HEK293 (cell line): ENCODE data around the gene ADGRD2.

Experiments
- CTCF ChIA-PET: fragments of 350-600 bp; formaldehyde crosslinking; extraction: SDS; loops from one replicate; lab custom pipeline; 2021; ENCODE audit warnings: antibody characterized with exemption; lab: Yijun Ruan, JAX
- POLR2A ChIA-PET: fragments of 300-600 bp; formaldehyde crosslinking; extraction: SDS; loops from one replicate; lab custom pipeline; 2020; ENCODE audit warnings: antibody characterized with exemption, inconsistent platforms; lab: Yijun Ruan, JAX
- H3K27ac ChIP-seq: fragments of 200-500 bp; sonication (Bioruptor generic); 2 replicates; pipeline ENCODE4 v1.5.1; 2014; ENCODE audit warnings: low read depth, low read length, control low read depth, inconsistent platforms; ENCODE audit errors: extremely low read depth
- H3K36me3 ChIP-seq, 2 experiments: fragments of 200-500 bp in 1 of 2; sonication (Bioruptor generic) in 1 of 2; 1 replicate in 1 of 2; 2 replicates in 1 of 2; pipeline ENCODE4 v1.5.1; 2014 to 2017; ENCODE audit warnings: inconsistent platforms in 2 of 2, low read length in 2 of 2; ENCODE audit not compliant: control insufficient read depth in 2 of 2, insufficient read depth in 1 of 2
- H3K4me1 ChIP-seq: fragments of 200-500 bp; sonication (Bioruptor generic); 2 replicates; pipeline ENCODE4 v1.5.1; 2014; ENCODE audit warnings: mild to moderate bottlenecking, low read length, inconsistent platforms; ENCODE audit not compliant: control insufficient read depth, insufficient read depth
- H3K4me3 ChIP-seq: 2 replicates; pipeline ENCODE4 v1.5.1; 2011; ENCODE audit warnings: low read depth, mild to moderate bottlenecking, control low read depth, low read length, moderate library complexity
- H3K9me3 ChIP-seq: fragments of 200-500 bp; sonication (Bioruptor generic); 2 replicates; pipeline ENCODE4 v1.5.1; 2014; ENCODE audit warnings: low read depth, low read length, inconsistent platforms; ENCODE audit not compliant: control insufficient read depth, insufficient read depth
- EGR2 ChIP-seq: fragments of 450-650 bp; formaldehyde crosslinking; IDR thresholded peaks from 2 replicates; pipeline ENCODE4 v1.5.1; 2016; ENCODE audit warnings: low read depth, missing biosample characterization, missing genetic modification characterization
- SETDB1 ChIP-seq: IDR thresholded peaks from one replicate; pipeline ENCODE4 v1.6.1; 2017; ENCODE audit warnings: mild to moderate bottlenecking, low read length, moderate library complexity, mixed read lengths; ENCODE audit not compliant: insufficient read length
- YY1 ChIP-seq: fragments of 450-650 bp; formaldehyde crosslinking; IDR thresholded peaks from 2 replicates; pipeline ENCODE4 v1.5.1; 2018; ENCODE audit warnings: missing biosample characterization, missing genetic modification characterization
- ZBTB48 ChIP-seq: fragments of 450-650 bp; formaldehyde crosslinking; IDR thresholded peaks from 2 replicates; pipeline ENCODE4 v1.5.1; 2016; ENCODE audit warnings: missing biosample characterization, missing genetic modification characterization
- ZFP41 ChIP-seq: fragments of 450-650 bp; formaldehyde crosslinking; IDR thresholded peaks from 2 replicates; pipeline ENCODE4 v1.5.1; 2016; ENCODE audit warnings: missing biosample characterization, missing genetic modification characterization, borderline replicate concordance
- ZIC2 ChIP-seq: fragments of 450-650 bp; formaldehyde crosslinking; IDR thresholded peaks from 2 replicates; pipeline ENCODE4 v1.5.1; 2016; ENCODE audit warnings: missing biosample characterization, missing genetic modification characterization
- ZNF121 ChIP-seq: fragments of 450-650 bp; formaldehyde crosslinking; IDR thresholded peaks from 2 replicates; pipeline ENCODE4 v1.5.1; 2016; ENCODE audit warnings: missing biosample characterization, missing genetic modification characterization
- ZNF146 ChIP-seq: fragments of 450-650 bp; formaldehyde crosslinking; IDR thresholded peaks from 2 replicates; pipeline ENCODE4 v1.5.1; 2016; ENCODE audit warnings: missing biosample characterization, missing genetic modification characterization
- ZNF366 ChIP-seq: fragments of 450-650 bp; formaldehyde crosslinking; conservative IDR thresholded peaks from 2 replicates; pipeline ENCODE4 v1.5.1; 2016; ENCODE audit warnings: missing biosample characterization, missing genetic modification characterization
- ZNF394 ChIP-seq: fragments of 450-650 bp; formaldehyde crosslinking; IDR thresholded peaks from 2 replicates; pipeline ENCODE4 v1.5.1; 2016; ENCODE audit warnings: missing biosample characterization, missing genetic modification characterization, mild to moderate bottlenecking, moderate library complexity, borderline replicate concordance
- ZNF449 ChIP-seq: fragments of 450-650 bp; formaldehyde crosslinking; IDR thresholded peaks from 2 replicates; pipeline ENCODE4 v1.5.1; 2017; ENCODE audit warnings: missing biosample characterization, mild to moderate bottlenecking, missing genetic modification characterization, moderate library complexity
- ZNF596 ChIP-seq: fragments of 450-650 bp; IDR thresholded peaks from 2 replicates; pipeline ENCODE4 v1.5.0; 2018; ENCODE audit warnings: missing biosample characterization, mild to moderate bottlenecking, missing genetic modification characterization, moderate library complexity
- ZNF670 ChIP-seq: fragments of 450-650 bp; formaldehyde crosslinking; IDR thresholded peaks from 2 replicates; pipeline ENCODE4 v1.5.1; 2016; ENCODE audit warnings: missing biosample characterization, missing genetic modification characterization, low read depth
- ZNF707 ChIP-seq: fragments of 450-650 bp; formaldehyde crosslinking; IDR thresholded peaks from 2 replicates; pipeline ENCODE4 v1.5.1; 2016; ENCODE audit warnings: missing biosample characterization, missing genetic modification characterization
- TF ChIP-seq, protein P1 (sequence below): fragments of 450-650 bp; formaldehyde crosslinking; IDR thresholded peaks from 2 replicates; pipeline ENCODE4 v1.5.1; 2017; ENCODE audit warnings: missing biosample characterization, missing genetic modification characterization
- TF ChIP-seq, protein P2 (sequence below): fragments of 450-650 bp; formaldehyde crosslinking; IDR thresholded peaks from 2 replicates; pipeline ENCODE4 v1.5.1; 2016; ENCODE audit warnings: missing biosample characterization, missing genetic modification characterization

Gene ADGRD2

DNA sequence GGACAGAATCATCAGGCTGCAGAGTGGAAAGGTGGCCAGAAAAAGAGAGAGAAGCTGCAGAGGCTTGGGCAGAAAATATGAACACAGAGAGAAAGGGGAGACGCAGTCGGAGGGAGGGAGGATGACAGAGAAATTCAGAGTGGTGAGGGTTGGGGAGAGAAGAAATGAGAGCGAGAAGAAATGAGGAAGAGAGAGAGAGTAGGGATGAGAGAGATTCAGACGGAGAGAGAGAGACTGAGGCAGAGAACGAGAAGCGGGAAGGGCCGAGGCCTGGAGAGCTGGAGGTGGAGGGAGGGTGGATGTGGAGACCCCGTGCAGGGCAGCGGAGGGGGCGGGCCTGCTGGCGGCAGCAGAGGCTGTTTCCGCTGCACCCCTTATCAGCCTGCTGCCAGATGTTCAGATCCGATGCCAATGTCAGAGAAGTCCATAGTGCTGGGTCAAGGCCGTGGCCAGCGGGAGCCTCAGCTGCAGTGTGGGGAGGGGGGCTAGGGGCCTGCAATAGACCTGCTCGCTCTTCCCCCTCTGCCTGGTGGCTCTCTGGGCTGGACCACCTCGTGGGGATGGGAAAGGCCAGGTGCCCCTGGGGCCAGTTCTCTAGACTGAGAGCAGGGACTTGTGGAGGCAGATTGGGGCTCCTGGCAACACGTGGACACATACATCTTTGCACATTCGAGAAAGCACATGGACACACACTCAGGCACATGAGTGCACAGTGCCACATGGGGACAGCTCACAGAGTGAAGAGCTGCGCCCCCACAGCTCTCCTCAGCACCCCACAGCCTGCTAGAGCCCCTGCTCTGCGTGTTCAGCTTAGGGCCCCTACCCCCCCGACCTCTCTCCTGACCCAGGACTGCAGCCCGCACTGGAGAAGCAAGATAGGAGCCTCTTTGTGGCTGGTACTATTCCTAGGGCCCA, 61.9 kb downstream of the ADGRD2 start:
- ChIA-PET CTCF (interaction anchor here (0.5 to 0.7 kb wide), 2 partner anchors 67 to 250 kb away, joined by 3 read pairs; no protein-coding TSS in a partner anchor), POLR2A (no interaction called here)

GRCh38 chr9:124512806-124513204, 62.6 kb downstream of the ADGRD2 start:
- H3K4me3 ChIP-seq: no peak overlapping the region
- POLR2A ChIA-PET: no interaction called here
- no peak overlapping the region for H3K27ac ChIP-seq
- CTCF ChIA-PET: interaction anchor here (0.5 kb wide), 1 partner anchor 68 kb away, joined by 3 read pairs; no protein-coding TSS in a partner anchor
- H3K4me1 ChIP-seq: no peaks in the 10 kb centered on the region
- TF ChIP-seq ZNF707 (no peak), YY1 (tag by site-specific recombination) (no peak), EGR2 (tag by site-specific recombination) (no peak), ZNF670 (no peak), SETDB1 (no peak), ZNF394 (tag by site-specific recombination) (no peak), ZFP41 (tag by site-specific recombination) (no peak)
- TF ChIP-seq, protein P1, sequence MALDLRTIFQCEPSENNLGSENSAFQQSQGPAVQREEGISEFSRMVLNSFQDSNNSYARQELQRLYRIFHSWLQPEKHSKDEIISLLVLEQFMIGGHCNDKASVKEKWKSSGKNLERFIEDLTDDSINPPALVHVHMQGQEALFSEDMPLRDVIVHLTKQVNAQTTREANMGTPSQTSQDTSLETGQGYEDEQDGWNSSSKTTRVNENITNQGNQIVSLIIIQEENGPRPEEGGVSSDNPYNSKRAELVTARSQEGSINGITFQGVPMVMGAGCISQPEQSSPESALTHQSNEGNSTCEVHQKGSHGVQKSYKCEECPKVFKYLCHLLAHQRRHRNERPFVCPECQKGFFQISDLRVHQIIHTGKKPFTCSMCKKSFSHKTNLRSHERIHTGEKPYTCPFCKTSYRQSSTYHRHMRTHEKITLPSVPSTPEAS (tag by site-specific recombination): no peak
- H3K9me3 ChIP-seq: no peaks in the 10 kb centered on the region
- no peaks in the 10 kb centered on the region for H3K36me3 ChIP-seq

More for the DNA sequence above, 61.9 kb downstream of the ADGRD2 start:
- Histone ChIP-seq H3K27ac (no peak overlapping the region), H3K4me3 (no peak overlapping the region), H3K4me1 (no peaks in the 10 kb centered on the region), H3K9me3 (no peaks in the 10 kb centered on the region), H3K36me3 (no peaks in the 10 kb centered on the region)
- TF ChIP-seq ZNF596 (peak; percentile 41; the same call in 1 of the 2 replicates), ZNF121 (tag by site-specific recombination) (no peak), ZNF366 (tag by site-specific recombination) (0 out of 2 replicates have a peak, but pooled peaks have one; percentile 23)

GRCh38 chr9:124513376-124513994, 63.2 kb downstream of the ADGRD2 start:
- CTCF ChIA-PET: interaction anchor here (1.0 to 1.1 kb wide), 2 partner anchors 23 to 24 kb away, joined by 3 to 5 read pairs; no protein-coding TSS in a partner anchor
- Histone ChIP-seq H3K4me1 (no peaks in the 10 kb centered on the region), H3K36me3 (no peaks in the 10 kb centered on the region), H3K27ac (no peak overlapping the region), H3K4me3 (no peak overlapping the region), H3K9me3 (no peaks in the 10 kb centered on the region)
- POLR2A ChIA-PET: no interaction called here
- TF ChIP-seq ZNF146 (no peak), ZBTB48 (tag by site-specific recombination) (no peak), ZIC2 (tag by site-specific recombination) (peak; percentile 26; the same call in 1 of the 2 replicates), ZNF449 (0 out of 2 replicates have a peak, but pooled peaks have one; percentile 24)
- TF ChIP-seq, protein P2, sequence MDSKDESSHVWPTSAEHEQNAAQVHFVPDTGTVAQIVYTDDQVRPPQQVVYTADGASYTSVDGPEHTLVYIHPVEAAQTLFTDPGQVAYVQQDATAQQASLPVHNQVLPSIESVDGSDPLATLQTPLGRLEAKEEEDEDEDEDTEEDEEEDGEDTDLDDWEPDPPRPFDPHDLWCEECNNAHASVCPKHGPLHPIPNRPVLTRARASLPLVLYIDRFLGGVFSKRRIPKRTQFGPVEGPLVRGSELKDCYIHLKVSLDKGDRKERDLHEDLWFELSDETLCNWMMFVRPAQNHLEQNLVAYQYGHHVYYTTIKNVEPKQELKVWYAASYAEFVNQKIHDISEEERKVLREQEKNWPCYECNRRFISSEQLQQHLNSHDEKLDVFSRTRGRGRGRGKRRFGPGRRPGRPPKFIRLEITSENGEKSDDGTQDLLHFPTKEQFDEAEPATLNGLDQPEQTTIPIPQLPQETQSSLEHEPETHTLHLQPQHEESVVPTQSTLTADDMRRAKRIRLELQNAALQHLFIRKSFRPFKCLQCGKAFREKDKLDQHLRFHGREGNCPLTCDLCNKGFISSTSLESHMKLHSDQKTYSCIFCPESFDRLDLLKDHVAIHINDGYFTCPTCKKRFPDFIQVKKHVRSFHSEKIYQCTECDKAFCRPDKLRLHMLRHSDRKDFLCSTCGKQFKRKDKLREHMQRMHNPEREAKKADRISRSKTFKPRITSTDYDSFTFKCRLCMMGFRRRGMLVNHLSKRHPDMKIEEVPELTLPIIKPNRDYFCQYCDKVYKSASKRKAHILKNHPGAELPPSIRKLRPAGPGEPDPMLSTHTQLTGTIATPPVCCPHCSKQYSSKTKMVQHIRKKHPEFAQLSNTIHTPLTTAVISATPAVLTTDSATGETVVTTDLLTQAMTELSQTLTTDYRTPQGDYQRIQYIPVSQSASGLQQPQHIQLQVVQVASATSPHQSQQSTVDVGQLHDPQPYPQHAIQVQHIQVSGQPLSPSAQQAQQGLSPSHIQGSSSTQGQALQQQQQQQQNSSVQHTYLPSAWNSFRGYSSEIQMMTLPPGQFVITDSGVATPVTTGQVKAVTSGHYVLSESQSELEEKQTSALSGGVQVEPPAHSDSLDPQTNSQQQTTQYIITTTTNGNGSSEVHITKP (tag by site-specific recombination): peak; percentile 97
